RKO (cell line): ENCODE results near the gene PDS5A.
"Not testable (repeated sequence)": the region's sequence is repeated elsewhere in the genome, so short reads cannot be mapped to it uniquely, and the experiment has no call there.

Source experiments
- DNase-seq: peaks from one replicate; pipeline ENCODE4 v3.0.0-alpha.2; 2016; ENCODE audit warnings: low spot score

The PDS5A gene

DNA sequence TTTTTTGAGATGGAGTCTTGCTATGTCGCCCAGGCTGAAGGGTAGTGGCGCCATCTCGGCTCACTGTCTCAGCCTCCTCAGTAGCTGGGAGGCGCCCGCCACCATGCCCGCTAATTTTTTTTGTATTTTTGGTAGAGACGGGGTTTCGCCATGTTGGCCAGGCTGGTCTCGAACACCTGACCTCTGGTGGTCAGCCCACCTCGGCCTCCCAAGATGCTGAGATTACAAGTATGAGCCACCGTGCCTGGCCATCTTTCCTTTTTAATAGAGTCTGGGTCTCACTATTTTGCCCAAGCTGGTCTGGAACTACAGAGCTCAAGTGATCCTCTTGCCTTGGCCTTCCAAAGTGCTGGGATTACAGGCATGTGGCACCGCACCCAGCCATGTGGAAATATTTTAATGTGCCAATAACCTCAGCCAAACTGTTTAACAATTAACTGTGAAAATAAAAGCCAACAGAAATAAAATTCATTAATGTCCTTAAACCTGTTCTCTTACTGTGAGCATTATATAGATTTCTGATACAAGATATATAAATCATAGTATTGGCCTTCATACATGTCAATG, 16.3 kb downstream of the PDS5A start:
- DNase-seq: no peak

DNA sequence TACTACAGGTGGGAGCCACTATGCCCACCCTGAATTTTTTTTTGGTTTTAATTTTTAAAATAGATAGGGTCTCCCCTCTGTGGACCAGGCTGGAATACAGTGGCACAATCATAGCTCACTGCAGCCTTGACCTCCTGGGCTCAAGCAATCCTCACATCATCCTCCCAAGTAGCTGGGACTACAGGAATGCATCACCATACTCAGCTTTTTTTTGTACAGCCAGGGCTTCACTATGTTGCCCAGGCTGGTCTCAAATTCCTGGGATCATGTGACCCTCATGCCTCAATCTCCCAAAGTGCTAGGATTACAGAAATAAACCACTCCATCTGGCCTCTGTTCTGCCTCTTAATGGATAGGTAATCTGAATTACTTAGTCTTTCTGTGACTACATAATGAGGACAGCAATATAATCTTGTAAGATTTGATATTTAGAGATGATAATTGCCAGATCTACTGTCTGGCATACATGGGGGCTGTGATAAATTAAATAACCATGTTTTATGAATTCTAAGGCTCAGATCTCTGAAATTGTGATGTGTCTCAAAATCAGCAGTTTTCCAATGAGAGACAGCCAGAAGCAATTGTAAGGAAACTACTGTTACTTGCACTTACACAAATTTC, 26.7 kb downstream of the PDS5A start:
- no peak for DNase-seq

DNA sequence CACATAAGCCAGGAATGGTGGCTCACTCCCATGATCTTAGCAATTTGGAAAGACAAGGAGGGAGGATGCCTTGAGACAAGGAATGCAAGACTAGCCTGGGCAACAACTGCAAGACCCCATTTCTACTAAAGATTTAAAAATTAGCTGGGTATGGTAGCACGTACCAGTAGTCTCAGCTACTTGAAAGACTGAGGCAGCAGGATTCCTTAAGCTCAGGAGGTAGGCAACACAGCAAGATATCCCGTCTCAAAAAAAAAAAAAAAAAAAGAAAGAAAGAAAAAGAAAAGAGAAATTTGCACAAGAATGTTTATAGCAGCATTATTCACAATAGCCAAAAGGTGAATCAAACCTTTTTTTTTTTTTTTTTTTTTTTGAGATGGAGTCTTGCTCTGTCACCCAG, 29.7 kb downstream of the PDS5A start:
- DNase-seq: no peak

DNA sequence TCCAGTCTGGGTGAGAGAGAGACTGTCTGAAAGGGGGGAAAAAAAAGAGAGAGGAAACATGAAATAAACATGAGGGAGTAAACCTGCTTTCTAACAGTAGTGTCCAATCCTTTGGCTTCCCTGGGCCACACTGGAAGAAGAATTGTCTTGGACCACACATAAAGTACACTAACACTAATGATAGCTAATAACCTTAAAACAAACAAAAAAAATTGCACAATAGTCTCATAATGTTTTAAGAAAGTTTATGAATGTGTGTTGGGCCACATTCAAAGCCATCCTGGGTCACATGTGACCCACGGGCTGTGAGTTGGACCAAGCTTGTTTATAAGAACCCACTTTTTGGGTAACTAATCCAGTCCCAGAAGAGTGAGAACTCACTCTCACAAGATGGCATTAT, 30.3 kb downstream of the PDS5A start:
- DNase-seq: no peak

DNA sequence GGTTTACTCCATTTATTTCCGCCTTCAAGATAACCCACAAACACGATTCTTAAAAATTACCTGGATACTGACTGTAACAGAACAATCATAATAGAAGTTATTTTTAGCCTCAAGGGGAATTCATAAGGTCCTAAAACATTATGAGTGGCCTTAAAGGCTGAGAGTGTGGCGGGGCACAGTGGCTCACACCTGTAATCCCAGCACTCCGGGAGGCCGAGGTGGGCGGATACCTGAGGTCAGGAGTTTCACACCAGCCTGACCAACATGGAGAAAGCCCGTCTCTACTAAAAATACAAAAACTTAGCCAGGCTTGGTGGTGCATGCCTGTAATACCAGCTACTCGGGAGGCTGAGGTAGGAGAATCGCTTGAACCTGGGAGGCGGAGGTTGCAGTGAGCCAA, 33.5 kb downstream of the PDS5A start:
- not testable (repeated sequence) for DNase-seq

DNA sequence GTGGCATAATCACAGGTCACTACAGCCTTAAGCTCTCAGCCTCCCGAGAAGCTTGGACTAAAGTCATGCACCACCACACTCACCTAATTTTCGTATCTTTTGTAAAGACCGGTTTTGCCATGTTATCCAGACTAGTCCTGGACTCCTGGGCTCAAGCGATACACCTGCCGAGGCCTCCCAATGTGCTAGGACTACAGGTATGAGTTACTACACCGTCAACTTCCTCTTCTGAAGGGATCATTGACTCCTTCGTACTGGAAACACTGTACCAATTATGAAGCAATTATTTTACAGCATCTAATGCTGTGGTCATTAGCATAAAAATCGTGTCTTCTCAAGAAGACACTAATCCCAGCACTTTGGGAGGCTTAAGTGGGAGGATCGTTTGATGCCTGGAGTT, 35.2 kb downstream of the PDS5A start:
- no peak for DNase-seq

DNA sequence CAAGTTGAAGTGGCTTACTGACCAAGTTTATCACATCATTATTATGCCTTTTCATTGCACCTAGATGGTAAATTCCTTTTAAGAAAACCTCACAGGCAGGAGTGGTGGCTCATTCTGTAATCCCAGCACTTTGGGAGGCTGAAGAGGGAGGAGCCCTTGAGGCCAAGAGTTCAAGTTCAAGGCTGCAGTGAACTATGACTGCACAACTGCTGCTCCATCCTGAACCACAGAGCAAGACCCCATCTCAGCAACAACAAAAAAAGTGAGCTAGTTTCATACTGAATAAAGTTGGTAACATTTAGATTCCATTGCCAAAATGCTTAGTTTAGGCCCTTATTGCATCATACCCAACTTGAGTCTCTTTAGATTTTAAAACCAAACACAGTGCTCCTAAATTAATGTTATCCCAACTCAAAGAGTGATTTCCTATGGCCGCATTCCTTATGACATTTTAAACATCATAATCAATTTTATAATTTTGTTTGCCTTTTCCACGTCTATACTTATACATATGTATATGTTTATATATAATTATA, 36.0 kb downstream of the PDS5A start:
- DNase-seq: no peak

DNA sequence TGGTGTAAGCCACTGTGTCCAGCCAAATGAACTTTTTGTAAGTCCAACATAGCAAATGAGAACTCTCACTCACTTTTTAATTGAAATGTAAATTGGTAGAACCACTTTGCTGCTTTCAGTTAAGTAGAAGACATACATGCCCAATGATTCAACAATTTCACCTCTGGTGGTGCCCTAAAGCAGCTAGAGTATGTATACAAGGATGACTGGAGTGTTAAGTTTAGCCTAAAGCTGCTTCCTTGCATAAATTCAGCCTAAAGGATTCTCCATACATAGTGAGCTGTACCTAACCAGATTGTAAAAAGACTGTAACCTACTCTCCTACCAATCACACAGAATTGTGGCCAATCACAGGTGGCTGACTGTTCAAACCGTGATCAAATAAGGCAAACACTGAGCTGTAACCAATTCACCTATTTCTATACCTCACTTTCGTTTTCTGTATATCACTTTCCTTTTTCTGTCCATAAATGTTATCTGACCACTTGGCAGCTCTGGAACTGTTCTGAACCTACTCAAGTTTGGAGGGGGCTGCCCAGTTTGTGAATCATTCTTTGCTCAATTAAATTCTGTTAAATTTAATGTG, 39.9 kb downstream of the PDS5A start:
- DNase-seq: no peak

DNA sequence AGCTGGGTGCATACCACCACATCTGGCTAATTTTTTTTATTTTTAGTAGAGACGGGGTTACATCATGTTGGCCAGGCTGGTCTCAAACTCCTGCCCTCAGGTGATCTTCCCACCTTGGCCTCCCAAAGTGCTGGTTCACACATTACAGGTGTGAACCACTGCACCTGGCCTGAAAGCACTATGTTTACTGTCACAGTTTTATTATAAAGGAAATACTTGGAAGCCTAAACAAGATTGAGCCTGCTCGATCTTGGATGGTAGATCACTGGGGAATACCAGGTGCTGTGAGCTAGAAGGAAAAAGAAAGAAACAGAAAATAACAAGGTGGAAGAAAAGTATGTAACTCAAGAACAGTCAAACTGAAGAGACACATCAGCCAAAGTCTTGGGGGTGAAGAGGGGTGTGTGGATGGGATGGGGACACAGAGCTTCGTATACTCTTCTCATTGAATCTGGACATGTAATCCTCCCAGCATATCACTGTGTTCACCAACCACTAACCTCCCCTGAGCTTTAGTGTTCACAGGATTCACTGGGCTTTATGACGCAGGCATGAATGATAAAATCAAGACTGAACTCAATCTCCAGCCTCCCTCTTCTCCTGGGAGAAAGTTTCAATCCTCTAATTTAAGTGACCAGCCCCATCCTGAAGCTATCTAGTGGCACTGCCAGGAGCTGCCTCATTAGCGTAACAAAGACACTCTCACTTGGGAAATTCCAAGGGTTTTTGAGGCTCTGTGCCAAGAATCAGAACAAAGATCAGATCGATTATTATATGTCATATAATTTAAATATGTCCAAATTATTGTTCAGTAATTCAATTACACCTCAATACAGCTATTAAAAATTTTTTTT, 40.9 kb downstream of the PDS5A start:
- DNase-seq: no peak

DNA sequence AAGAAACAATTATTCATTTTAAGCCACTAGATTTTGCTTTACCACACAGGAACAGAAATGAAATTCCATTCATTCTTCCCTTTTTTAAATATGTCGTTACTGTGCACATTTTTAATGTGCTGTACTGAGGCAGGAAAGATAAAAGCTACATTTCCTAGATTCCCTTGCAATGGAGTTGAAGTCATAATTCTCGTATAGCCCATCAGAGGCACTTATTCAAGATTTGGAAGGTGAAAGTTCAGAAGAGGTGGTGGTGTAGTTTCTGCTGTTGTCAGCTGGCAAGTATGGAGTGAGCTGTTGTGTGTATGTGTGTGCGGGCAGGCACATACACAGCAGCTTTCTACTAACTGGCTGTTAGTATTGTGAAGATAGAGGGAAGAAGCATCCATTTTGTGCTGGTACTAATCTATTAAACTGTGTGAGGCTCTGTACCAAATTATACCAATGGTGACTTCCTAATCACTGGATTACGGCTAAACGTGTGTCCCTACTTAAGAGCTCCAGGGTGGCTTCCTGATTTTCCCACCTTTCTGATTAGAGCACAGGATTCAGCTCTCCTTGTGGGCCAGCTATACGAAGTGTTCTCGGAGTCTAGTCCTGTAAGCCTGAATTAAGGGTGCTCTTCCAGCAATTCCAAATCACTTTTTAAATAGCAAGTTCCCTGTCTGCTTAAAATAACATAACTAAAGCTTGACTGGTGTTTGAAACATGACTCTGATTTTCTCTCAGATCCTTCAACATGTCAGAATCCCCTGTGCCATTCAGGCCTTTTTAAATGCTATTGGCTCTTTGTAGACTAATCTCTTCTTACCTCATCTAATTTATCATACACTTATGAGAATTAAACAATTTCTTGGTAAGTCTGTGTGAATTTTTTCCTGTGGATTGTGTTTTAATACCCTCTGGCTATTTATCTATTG, 43.8 kb downstream of the PDS5A start:
- no peak for DNase-seq

DNA sequence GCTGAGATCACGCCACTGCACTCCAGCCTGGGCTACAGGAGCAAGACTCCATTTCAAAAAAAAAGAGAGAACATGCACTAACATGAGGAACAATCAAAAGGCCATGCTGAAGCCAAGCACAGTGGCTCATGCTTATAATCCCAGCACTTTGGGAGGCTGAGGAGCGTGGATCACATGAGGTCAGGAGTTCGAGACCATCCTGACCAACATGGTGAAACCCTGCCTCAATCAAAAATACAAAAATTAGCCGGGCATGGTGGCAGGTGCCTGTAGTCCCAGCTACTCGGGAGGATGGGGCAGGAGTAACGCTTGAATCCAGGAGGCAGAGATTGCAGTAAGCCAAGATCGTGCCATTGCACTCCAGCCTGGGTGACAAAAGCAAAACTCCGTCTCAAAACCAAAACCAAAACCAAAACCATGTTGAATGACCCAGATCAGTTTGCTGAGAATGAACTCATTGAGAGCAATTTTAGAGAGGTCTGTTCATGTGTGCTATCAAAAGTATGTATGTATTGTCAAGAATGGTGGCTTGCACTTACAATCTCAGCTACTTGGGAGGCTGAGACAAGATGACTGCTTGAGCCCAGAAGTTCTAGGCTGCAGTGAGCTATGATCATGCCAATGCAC, 44.8 kb downstream of the PDS5A start:
- DNase-seq: no peak

DNA sequence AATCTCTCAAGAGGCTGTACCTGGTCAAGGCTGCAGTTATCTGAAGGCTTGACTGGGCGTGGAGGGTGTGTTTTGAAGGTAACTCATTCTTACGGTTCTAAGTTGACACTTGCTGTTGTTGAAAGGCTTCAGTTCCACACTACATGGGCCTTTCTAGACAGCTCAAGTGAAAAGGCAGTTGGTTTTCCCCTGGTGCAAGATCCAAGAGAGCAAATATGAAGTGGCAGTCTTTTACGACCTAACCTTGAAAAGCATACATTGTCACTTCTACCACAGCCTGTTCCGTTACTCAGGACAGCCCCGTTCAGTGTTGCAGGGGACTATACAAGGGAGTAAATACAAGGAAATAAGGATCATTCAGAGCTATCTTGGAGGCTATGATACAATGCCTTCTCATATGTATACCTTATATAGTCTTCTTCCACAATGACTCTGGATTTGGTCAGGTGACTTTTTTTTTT, 46.2 kb downstream of the PDS5A start:
- no peak for DNase-seq

DNA sequence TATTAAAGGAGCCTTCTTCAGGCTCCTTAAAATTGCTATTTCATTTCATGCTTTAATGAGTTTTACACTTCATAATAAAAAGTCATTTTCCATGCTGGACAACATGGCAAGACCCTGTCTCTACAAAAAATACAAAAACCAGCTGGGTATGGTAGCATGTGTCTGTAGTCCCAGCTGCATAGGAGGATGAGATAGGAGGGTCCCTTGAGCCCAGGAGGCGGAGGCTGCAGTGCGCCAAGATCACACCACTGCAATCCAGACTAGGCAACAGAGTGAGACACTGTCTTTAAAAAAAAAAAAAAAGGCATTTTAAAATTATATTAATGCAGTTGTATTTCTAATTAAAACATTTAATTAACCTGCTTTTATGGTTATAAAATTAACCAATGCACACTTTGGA, 49.2 kb downstream of the PDS5A start:
- no peak for DNase-seq

DNA sequence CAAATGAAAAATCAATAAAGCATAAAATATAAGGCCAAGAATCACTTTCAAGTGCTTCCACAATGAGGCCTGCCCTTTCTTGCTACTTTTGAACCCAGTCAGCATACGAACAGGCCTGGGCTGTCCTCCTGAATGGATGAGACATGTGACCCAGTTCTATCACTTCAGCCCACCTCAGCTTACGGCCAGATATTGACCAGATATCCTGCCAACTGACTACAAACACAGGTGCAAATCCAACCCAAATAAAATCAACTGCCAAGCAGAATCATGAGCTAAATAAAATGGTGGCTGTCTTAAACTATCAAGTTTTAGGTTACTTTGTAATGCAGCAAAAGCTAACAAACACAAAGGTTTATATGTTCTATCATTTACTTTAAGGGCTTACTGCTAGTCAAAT, 53.7 kb downstream of the PDS5A start:
- no peak for DNase-seq

DNA sequence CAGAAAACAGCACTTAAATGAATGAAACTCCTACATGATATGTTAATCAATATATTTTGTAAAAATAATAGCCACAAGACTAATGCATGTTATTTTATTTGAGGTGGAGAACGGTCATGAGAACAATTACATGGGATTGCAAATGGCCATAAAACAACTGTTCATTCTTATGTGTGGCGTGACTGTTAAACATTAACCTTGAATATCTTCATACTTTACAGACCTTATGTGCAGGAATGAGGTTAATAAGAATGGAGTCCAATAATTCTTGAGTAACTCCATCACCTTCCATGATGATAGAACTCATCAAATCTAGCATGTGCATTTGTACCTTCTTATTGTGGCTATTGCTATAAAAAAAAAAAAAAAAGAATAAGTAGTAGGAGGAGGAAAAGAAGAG, 55.3 kb downstream of the PDS5A start:
- DNase-seq: no peak

DNA sequence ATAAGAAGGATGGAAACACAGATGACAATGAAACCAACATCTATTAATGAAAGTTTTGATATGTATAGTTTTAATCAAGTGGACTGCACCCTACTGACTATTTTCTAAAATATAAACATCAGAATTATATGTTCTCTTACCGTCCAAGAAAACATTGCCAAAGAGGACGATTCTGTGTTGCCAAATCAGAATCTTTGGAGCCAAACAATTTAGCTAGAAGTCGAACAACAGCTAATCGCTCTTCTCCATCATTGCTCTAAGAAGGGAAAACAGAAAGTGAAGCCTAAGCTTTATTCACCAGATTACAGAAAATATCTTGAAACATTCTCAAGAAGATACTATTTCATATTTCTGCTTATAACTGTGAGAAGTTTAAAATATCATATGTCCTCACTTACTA, 64.2 kb downstream of the PDS5A start:
- no peak for DNase-seq

DNA sequence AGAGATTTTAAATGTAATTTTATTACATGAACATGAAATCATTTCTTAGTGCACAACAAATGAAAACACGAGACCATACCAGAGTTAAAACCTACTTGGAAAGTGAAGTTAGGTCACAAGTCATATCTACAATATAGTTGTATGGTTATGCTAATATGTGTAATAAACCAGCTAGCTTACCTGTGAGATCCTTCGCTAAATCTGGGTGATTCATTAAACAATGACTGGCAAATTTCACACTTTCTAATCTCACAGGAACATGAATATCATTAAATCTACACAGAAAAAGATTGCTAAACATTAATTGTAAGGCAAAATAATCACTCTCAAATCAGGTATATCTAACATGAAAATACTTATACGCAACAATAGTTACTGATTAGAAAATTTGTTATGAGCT, 67.6 kb downstream of the PDS5A start:
- no peak for DNase-seq

DNA sequence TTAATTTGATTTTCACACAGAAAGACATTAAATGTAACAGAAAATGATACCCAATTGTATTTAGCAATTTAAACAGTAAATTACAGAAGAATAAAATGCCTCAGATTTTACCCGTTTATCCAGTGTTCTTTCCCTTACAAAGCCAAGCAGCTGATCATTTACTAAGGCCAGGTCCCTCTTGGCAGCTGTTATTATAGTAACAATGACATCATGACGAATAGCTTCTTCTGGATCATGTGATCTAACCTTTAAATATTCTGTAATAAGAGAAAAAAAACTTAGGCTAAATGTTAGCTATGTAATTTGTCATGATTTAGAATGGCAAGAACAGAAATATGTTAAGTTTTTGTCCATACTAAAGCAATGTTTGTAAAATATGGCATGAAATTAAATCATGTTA, 69.4 kb downstream of the PDS5A start:
- peak; percentile 16 for DNase-seq

DNA sequence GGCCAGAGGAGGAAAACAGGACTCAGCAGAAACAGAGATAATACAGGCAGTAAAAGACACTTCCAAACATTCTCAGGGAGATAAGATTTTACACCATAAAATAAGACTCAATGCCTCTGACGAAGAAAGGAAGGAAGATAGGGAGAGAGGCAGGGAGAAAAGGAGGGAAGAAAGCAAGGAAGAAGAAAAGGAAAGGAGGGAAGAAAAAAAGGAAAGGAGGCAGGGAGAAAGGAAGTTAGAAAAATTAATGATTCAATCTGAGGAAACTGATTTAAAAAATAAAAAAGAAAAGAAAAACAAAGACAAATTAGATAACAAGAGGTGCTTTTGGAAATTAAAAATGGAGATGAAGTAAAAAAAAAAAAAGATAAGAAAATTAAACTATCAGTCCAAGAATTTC, 72.1 kb downstream of the PDS5A start:
- no peak for DNase-seq

DNA sequence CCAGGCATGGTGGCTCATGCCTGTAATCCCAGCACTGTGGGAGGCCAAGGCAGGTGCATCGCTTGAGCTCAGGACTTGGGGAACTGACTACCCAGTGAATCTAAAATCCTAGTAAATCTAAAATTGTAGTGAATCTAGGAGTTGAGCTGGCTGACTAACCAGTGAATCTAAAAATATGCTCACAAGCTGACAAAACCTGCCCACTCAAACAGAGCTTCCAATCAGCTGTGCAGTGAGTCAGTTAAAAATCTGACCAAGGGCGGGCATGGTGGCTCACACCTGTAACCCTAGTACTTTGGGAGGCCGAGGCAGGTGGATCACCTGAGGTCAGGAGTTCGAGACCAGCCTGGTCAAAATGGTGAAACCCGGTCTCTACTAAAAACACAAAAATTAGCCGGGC, 72.7 kb downstream of the PDS5A start:
- DNase-seq: peak; percentile 52

DNA sequence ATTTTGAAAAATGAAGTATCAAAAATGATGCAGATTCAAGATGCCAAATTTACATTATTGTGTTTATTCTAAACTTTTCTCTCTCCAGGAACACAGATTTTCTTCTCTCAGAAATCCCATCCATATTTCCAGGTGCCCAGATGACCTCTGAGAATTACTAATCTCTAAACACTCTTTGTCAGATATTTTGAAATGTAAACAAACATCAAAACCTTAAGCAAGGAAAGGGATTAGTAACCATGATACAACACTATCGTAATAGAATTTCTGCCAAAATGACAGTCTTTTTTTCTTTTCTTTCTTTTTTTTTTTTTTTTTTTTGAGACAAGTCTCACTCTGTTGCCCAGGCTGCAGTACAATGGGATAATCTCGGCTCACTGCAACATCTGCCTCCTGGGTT, 76.7 kb downstream of the PDS5A start:
- DNase-seq: no peak
